SKM-1 (cell line): ENCODE data around the gene DHX30.
"Not testable (repeated sequence)": the region's sequence is repeated elsewhere in the genome, so short reads cannot be mapped to it uniquely, and the experiment has no call there.

Experiments
- DNase-seq: peaks from one replicate; lab custom pipeline; 2025; ENCODE audit not compliant: unreplicated experiment; lab: John Stamatoyannopoulos, UW

DHX30 gene

DNA sequence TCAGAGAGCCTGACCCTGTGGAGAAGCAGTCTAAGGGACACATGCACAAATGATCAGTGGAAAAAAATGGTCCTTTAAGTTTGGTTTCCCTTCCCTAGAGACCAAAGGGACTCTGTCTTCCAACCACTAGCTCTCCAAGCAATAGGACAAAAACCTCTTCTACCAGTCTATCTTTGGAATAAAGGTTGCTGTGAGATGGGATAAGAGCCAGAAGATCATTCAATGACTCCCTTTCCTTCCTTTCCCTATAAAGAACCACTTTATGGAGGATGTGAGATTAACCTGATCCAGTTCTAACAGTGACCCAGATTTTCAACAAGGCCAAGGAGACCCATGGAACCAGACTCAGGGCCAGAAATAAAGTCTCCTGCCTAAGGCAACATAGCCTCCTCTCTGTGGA lies 74.8 kb downstream of the DHX30 start:
- no peak for DNase-seq

GRCh38 chr3:47882338-47882737 lies 79.4 kb downstream of the DHX30 start:
- DNase-seq = no peak

DNA sequence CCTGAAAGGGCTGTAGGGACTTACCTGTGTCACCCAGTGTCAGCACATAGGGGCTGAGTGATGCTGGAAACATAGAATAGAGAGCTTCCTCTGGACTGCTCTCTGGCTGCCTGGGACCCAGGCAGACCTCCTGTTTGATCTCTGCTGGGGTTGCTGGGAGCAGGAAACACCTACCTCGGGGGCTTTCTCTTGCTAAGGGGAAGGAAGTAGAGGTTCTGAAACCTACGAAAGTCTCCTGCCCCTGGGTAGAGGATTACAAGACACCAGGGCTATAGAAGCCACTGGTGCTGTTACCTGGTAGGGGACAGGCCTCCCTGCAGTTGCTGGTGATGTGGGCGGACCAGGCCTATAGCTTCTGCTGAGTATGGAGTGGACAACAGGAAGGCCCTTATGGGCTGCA lies 81.7 kb downstream of the DHX30 start:
- no peak for DNase-seq

DNA sequence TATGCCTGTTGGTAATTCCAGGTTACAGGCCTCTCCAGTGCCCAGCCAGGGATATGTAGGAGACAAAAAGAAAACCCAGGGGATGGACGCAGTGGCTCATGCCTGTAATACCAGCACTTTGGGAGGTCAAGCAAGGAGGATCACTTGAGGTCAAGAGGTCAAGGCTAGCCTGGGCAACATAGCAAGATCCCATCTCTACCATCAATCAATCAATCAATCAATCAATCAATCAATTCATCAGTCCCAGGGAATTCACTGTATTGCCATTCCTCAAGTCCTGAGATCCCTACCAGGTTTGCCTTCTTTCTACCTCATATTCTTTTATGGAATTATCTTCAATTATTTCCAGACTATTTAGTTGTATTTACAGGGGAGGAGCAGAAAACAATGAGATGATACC lies 82.2 kb downstream of the DHX30 start:
- DNase-seq = no peak

DNA sequence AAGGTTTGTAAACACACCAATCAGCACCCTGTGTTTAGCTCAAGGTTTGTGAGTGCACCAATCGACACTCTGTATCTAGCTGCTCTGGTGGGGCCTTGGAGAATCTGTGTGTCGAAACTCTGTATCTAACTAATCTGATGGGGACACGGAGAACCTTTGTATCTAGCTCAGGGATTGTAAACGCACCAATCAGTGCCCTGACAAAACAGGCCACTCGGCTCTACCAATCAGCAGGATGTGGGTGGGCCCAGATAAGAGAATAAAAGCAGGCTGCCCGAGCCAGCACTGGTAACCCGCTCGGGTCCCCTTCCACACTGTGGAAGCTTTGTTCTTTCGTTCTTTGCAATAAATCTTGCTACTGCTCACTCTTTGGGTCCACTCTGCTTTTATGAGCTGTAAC lies 85.1 kb downstream of the DHX30 start:
- DNase-seq = not testable (repeated sequence)

GRCh38 chr3:47888986-47889757 lies 86.2 kb downstream of the DHX30 start:
- no peak for DNase-seq

DNA sequence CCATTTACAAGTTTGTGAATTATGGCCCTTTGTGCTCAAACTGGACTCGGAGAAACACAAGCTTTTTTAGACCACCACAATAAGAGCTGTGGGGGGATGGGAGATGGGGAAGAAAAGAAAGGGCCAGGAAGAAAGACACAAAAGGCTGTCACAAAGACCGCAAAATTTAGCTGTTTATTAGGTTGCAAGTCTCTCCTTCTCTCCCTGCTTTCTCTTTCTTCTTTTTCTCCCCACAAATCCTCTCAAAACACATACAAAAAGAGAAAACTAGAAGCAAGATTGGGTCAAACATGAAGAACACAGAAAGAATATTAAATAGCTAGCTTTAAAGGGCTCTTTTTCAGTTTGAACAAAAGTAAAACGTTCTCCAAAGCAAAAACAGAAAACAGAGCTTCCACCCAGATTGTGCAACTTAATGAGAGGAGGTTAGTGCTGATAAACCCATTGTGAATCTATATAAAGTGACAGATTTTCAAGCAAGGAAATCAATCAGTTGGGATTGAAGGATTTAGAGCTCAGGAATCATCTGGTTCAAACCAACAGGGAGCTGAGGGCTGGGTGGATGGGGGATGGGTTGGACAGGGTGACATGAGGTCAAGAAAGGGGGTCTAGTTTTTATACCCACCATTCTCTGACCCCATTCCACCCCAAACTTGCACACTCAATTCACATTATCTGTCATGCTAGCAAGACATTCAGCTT lies 87.3 kb downstream of the DHX30 start:
- DNase-seq = no peak

GRCh38 chr3:47890828-47891612 lies 88.1 kb downstream of the DHX30 start:
- DNase-seq = no peak

DNA sequence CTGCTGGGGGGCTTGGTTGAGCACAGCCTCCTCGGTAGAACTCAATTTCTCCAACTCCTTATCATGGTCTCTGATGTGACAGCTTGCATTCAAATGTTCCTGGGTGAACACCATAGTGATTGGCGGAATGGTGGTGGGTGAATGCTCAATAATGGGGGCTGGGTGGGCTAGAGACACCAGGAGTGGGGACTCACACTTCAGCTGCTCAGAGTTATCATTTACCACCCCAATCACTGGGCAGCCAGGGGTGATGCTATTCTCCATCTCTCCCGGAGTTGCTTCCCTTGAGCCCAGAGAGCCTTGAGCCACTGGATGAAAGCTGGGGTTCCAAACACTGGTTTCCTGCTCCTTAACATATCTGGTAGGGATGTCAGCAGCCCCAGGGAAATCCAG lies 88.7 kb downstream of the DHX30 start:
- no peak for DNase-seq

GRCh38 chr3:47892286-47893040 lies 89.5 kb downstream of the DHX30 start:
- no peak for DNase-seq

DNA sequence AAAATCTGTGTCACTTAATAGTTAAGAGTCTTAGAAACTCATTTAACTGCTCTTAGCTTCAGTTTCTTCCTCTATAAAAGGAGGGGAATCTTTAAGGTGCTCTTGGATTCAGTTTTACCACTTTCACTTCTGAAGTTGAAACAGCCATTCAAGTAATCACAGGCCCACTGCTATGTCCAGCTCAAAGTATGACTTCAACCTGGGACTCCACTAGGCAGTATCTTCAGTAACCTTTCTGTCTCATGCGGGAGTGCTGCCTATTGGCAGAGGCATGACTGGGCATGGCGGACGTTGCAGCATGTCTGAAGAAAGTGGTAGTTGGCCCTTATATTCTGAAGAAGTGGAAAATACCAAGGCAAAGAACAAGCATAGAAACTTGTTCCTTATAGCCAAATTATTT lies 92.3 kb downstream of the DHX30 start:
- DNase-seq = no peak

DNA sequence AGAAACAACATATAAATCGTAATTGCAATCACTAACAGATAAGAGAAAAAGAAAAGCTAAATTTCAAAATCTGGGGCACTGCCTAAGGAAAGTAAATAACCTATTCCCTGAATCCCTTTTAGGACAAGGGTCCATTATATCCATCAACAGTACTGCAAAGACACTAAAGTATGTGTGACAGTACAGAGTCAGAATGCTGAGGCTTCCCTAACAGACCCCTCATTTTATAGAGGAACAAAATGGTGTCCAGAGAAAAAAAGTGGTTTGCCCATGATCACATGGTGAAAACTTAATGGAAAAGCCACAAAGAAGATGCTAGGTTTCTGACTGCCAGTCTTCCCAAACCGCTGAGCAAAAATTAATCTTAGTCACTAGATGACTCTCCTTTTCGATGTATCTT lies 93.8 kb downstream of the DHX30 start:
- DNase-seq = no peak

DNA sequence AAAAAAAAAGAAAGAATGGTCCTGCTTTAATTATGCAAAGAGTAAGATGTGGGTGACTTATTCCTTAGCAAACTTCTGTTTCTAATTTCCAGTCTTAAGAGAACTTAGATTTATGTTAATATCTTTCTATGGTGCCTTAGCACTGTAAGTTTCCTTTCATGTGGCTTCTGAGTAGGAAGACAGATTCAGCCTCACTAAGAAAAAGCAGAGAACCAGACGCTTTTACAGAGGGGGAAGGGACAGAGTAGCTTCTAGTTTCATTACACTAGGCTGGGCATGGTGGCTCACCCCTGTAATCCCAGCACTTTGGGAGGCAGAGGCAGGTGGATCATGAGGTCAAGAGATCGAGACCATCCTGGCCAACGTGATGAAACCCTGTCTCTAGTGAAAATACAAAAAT lies 95.0 kb downstream of the DHX30 start:
- no peak for DNase-seq

DNA sequence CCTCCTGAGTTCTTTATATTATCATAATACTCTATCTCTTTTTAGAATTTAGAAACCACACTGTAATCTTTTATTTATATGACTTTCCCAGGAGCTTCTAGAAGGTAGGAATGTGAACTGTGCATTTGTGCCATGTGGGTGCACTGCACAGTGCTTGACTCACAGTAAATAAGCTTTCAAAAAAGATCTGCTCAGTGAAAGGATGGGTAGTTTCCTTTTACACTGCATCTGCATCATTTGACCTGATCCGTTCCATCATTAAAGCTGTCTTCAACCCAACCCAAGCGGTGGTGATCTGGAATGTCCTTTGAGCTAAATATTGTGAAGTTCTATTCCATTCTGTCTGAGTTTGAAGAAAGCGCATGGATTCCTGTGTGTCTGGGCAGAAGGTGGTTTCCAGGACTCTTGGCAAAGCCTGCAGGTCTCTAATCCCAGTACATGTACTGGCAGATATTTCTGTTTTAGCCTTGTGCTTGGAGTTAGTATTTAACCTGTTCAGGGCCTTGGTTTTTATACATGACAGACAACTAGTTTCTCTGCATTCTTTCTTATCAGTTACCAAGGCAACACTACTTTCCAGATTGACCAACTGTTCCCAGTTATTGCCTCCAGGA lies 96.7 kb downstream of the DHX30 start:
- no peak for DNase-seq
